B cell (primary cell): ENCODE results near the gene TSEN15. TPM values are rescaled to one million over a fixed set of nuclear protein-coding genes. Genes with fewer than 3 reads are reported as not detected.

ENCODE experiments used
- ATAC-seq: fragments of 200-7000 bp; cut with Tn5 transposase; one replicate; pipeline ENCODE4 v1.10.0; 2021; ENCODE audit warnings: low read depth, mild to moderate bottlenecking, moderate number of reproducible peaks, moderate library complexity
- CTCF ChIA-PET: fragments of 350-600 bp; sonication (Branson Sonifier 250); formaldehyde crosslinking; loops from one replicate; lab custom pipeline; 2021; ENCODE audit warnings: antibody characterized with exemption, inconsistent platforms; lab: Charles Lee
- POLR2A ChIA-PET: fragments of 350-600 bp; sonication (Branson Sonifier 250); formaldehyde crosslinking; loops from one replicate; lab custom pipeline; 2021; ENCODE audit warnings: antibody characterized with exemption; lab: Charles Lee
- DNase-seq: peaks from one replicate; pipeline ENCODE4 v3.0.0; 2013
- H2AFZ ChIP-seq: 2 replicates; pipeline ENCODE4 v1.6.1; 2012; ENCODE audit warnings: mild to moderate bottlenecking, low read depth, low read length; ENCODE audit not compliant: insufficient read depth, poor library complexity, severe bottlenecking
- H3K27ac ChIP-seq, 2 donors: 1 replicate in 1 of 2; 2 replicates in 1 of 2; pipeline ENCODE4 v1.5.1; 2012 to 2013; ENCODE audit warnings: low read length in 2 of 2, mild to moderate bottlenecking in 2 of 2, moderate library complexity in 1 of 2
- H3K27me3 ChIP-seq, 4 experiments: fragments of 200-600 bp in 1 of 4; sonication (generic) in 1 of 4; replicated peaks in 1 of 4; 1 replicate in 2 of 4; 2 replicates in 2 of 4; pipeline versions ENCODE4 v1.6.1 to v1.7.0; 2013 to 2016; ENCODE audit warnings: low read length in 3 of 4, mild to moderate bottlenecking in 2 of 4, mixed read lengths in 1 of 4, moderate library complexity in 1 of 4; ENCODE audit not compliant: insufficient read depth in 4 of 4, control insufficient read depth in 3 of 4; ENCODE audit errors: control extremely low read depth in 1 of 4
- H3K36me3 ChIP-seq, 2 experiments: replicated peaks in 1 of 2; 1 replicate in 1 of 2; 2 replicates in 1 of 2; pipeline versions ENCODE4 v1.6.1 to v1.7.1; 2013; ENCODE audit warnings: low read length in 1 of 2; ENCODE audit not compliant: insufficient read depth in 2 of 2, control insufficient read depth in 1 of 2; ENCODE audit errors: control extremely low read depth in 1 of 2, extremely low read depth in 1 of 2
- H3K4me1 ChIP-seq, 2 donors: fragments of 200-600 bp in 1 of 2; sonication (generic) in 1 of 2; 1 replicate in 1 of 2; 2 replicates in 1 of 2; pipeline versions ENCODE4 v1.5.1 to v1.6.1; 2013 to 2017; ENCODE audit warnings: low read length in 2 of 2; ENCODE audit not compliant: control insufficient read depth in 2 of 2, insufficient read depth in 2 of 2
- H3K4me2 ChIP-seq: replicated peaks from 2 replicates; pipeline ENCODE3; 2012; ENCODE audit warnings: mild to moderate bottlenecking, low read depth, low read length; ENCODE audit not compliant: poor library complexity, severe bottlenecking
- H3K4me3 ChIP-seq, 5 experiments: fragments of 200-600 bp in 1 of 5; sonication (generic) in 1 of 5; 1 replicate in 3 of 5; 2 replicates in 2 of 5; pipeline versions ENCODE4 v1.5.1 to v1.7.0; 2011 to 2016; ENCODE audit warnings: low read length in 4 of 5, mild to moderate bottlenecking in 4 of 5, low read depth in 2 of 5, control low read depth in 1 of 5, moderate library complexity in 1 of 5; ENCODE audit not compliant: insufficient read depth in 1 of 5; ENCODE audit errors: control extremely low read depth in 1 of 5, extremely low read depth in 1 of 5
- H3K79me2 ChIP-seq: fragments of 200-600 bp; sonication (generic); one replicate; pipeline ENCODE4 v1.6.0; 2016; ENCODE audit warnings: low read length; ENCODE audit not compliant: control insufficient read depth, insufficient read depth
- H3K9ac ChIP-seq: fragments of 200-600 bp; sonication (generic); 2 replicates; pipeline ENCODE4 v1.6.1; 2017; ENCODE audit warnings: mild to moderate bottlenecking, low read length, moderate library complexity
- H3K9me3 ChIP-seq, 3 donors: one replicate each; pipeline versions ENCODE4 v1.6.1 to v1.7.1; 2013; ENCODE audit warnings: low read length in 2 of 3; ENCODE audit not compliant: control insufficient read depth in 2 of 3, insufficient read depth in 1 of 3; ENCODE audit errors: control extremely low read depth in 1 of 3
- H4K20me1 ChIP-seq: 2 replicates; pipeline ENCODE4 v1.6.0; 2012; ENCODE audit warnings: mild to moderate bottlenecking, low read length; ENCODE audit not compliant: insufficient read depth, control insufficient read depth, poor library complexity, severe bottlenecking
- H3K27ac Mint-ChIP-seq: one replicate; pipeline ENCODE4 v1.8.0; 2021; ENCODE audit warnings: mixed read lengths
- H3K27me3 Mint-ChIP-seq: one replicate; pipeline ENCODE4 v1.8.0; 2021; ENCODE audit warnings: mixed read lengths
- H3K4me1 Mint-ChIP-seq: one replicate; pipeline ENCODE4 v1.8.0; 2021; ENCODE audit warnings: mixed read lengths
- H3K4me3 Mint-ChIP-seq: one replicate; pipeline ENCODE4 v1.8.0; 2021; ENCODE audit warnings: mixed read lengths
- H3K9me3 Mint-ChIP-seq: one replicate; pipeline ENCODE4 v1.8.0; 2022; ENCODE audit warnings: mixed read lengths; ENCODE audit not compliant: insufficient read depth
- CTCF ChIP-seq: fragments of 200-600 bp; IDR thresholded peaks from one replicate; pipeline ENCODE4 v1.8.0; 2022; ENCODE audit warnings: antibody characterized with exemption, mild to moderate bottlenecking
- EZH2 ChIP-seq: IDR thresholded peaks from 2 replicates; pipeline ENCODE4 v1.6.1; 2012; ENCODE audit warnings: borderline replicate concordance, low read depth, mild to moderate bottlenecking, moderate library complexity, low read length; ENCODE audit not compliant: insufficient read depth, poor library complexity, severe bottlenecking
- WGBS: methylation state at CpG from one replicate; pipeline ENCODE4 v1.1.5; 2013; ENCODE audit warnings: missing lambda C conversion rate; ENCODE audit not compliant: insufficient coverage; 5-methylcytosine and 5-hydroxymethylcytosine counted together
- intact Hi-C: fragments of 100-400 bp; cut with micrococcal nuclease; formaldehyde crosslinking; loops from one replicate; pipeline ENCODE4 v1.10.0; 2022
- polyA plus RNA-seq: library from polyadenylated mRNA; depleted of rRNA; stranded (reverse); fragments of >200 nt; gene quantifications from 2 replicates; pipeline ENCODE4 v1.2.3, GENCODE V29; 2012
- total RNA-seq, 2 donors: library from RNA; stranded (reverse); fragments of 120-200 nt in 1 of 2; gene quantifications; 1 replicate in 1 of 2; 2 replicates in 1 of 2; pipeline versions ENCODE4 v1.2.3 to v1.2.4, GENCODE V29; 2013 to 2022

Gene TSEN15
- total and polyA plus RNA-seq, 2 donors (not counting 1 experiment from before 2014, with no cell fraction given) = 15.5 to 25.2 TPM

DNA sequence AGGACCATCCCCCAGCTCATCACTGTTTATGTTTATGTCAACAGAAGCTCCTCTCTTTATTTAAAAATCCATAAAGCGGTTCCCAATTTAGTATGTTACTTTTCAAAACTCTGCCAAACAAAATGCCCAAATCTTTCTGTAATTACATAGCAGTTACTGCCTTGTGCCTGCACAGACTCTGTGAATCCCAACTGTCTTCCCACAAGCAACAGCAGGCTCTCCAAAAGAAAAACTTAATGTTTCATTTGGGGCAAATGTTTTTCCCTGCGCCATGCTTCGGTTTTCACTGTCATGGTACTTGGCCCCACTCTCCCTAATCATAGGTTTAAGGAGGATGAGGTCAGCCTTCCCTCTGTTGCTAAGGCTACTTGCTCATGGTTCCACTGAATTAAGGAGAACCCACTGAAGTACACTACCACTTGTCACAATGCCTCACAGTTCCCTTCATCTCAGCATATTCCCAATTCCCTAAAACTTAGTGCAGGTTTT is 18.6 kb upstream of the TSEN15 start:
- Histone ChIP-seq H3K4me3 (no peak overlapping the region), H3K4me1 (peaks cover 16 to 17% of the 10 kb centered on the region in 2 donors), H3K36me3 (no peaks in the 10 kb centered on the region), H3K9ac (no peak overlapping the region), H3K27ac (no peak overlapping the region), H4K20me1 (no peaks in the 10 kb centered on the region), H3K9me3 (no peaks in the 10 kb centered on the region), H3K4me2 (no peak overlapping the region), H3K79me2 (no peaks in the 10 kb centered on the region), H2AFZ (no peak overlapping the region), H3K27me3 (peaks cover 3 to 27% (median 24%) of the 10 kb centered on the region in 4 experiments)
- DNase-seq (no peak), ATAC-seq (no peak)
- ChIA-PET CTCF (interaction anchor here (1.6 kb wide), 1 partner anchor 18 kb away, joined by 3 read pairs; the partner anchor contains the start of gene TSEN15), POLR2A (no interaction called here)
- H3K9me3 Mint-ChIP-seq = no peaks in the 10 kb centered on the region
- intact Hi-C loops = no loop called here
- H3K27ac Mint-ChIP-seq = no peak overlapping the region
- peaks cover 61% of the 10 kb centered on the region for H3K27me3 Mint-ChIP-seq
- no peak overlapping the region for H3K4me3 Mint-ChIP-seq
- TF ChIP-seq CTCF = no peak
- TF ChIP-seq EZH2 = no peak
- H3K4me1 Mint-ChIP-seq = peaks cover 13% of the 10 kb centered on the region
- 100% methylated on average over 1 of the region's 3 CpGs for WGBS

GRCh38 chr1:184033711-184034167 is 17.8 kb upstream of the TSEN15 start:
- Histone ChIP-seq H3K4me1 (peaks cover 16 to 19% of the 10 kb centered on the region in 2 donors), H2AFZ (no peak overlapping the region), H3K79me2 (no peaks in the 10 kb centered on the region), H3K36me3 (no peaks in the 10 kb centered on the region), H3K27ac (no peak overlapping the region), H3K9ac (no peak overlapping the region), H3K4me2 (no peak overlapping the region), H4K20me1 (no peaks in the 10 kb centered on the region), H3K27me3 (peaks cover 3 to 34% (median 27%) of the 10 kb centered on the region in 4 experiments), H3K9me3 (no peaks in the 10 kb centered on the region), H3K4me3 (no peak overlapping the region)
- DNase-seq (no peak), ATAC-seq (no peak)
- ChIA-PET CTCF (no interaction called here), POLR2A (no interaction called here)
- peaks cover 60% of the 10 kb centered on the region for H3K27me3 Mint-ChIP-seq
- H3K4me3 Mint-ChIP-seq = no peak overlapping the region
- peaks cover 13% of the 10 kb centered on the region for H3K4me1 Mint-ChIP-seq
- TF ChIP-seq CTCF (no peak), EZH2 (no peak)
- no peak overlapping the region for H3K27ac Mint-ChIP-seq
- WGBS = 31% methylated on average over 1 of the region's 2 CpGs
- intact Hi-C loops = no loop called here
- H3K9me3 Mint-ChIP-seq = no peaks in the 10 kb centered on the region
